Neural progenitor cell (in vitro differentiated cells): ENCODE measurements around the gene GSTM4.
"Not testable (repeated sequence)": the region's sequence is repeated elsewhere in the genome, so short reads cannot be mapped to it uniquely, and the experiment has no call there.

Experiments
- EZH2phosphoT487 ChIP-seq: fragments of 200-600 bp; sonication (generic); IDR thresholded peaks from 2 replicates; pipeline ENCODE4 v1.6.1; 2017; ENCODE audit warnings: antibody characterized with exemption
- TF ChIP-seq, protein P1 (sequence below): fragments of 200-600 bp; sonication (generic); IDR thresholded peaks from 2 replicates; pipeline ENCODE4 v1.5.1; 2017; ENCODE audit warnings: antibody characterized with exemption, mild to moderate bottlenecking

GRCh38 chr1:109676683-109677381 lies 20.9 kb downstream of the GSTM4 start:
- TF ChIP-seq, protein P1, sequence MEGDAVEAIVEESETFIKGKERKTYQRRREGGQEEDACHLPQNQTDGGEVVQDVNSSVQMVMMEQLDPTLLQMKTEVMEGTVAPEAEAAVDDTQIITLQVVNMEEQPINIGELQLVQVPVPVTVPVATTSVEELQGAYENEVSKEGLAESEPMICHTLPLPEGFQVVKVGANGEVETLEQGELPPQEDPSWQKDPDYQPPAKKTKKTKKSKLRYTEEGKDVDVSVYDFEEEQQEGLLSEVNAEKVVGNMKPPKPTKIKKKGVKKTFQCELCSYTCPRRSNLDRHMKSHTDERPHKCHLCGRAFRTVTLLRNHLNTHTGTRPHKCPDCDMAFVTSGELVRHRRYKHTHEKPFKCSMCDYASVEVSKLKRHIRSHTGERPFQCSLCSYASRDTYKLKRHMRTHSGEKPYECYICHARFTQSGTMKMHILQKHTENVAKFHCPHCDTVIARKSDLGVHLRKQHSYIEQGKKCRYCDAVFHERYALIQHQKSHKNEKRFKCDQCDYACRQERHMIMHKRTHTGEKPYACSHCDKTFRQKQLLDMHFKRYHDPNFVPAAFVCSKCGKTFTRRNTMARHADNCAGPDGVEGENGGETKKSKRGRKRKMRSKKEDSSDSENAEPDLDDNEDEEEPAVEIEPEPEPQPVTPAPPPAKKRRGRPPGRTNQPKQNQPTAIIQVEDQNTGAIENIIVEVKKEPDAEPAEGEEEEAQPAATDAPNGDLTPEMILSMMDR, result not testable (repeated sequence)
- not testable (repeated sequence) for TF ChIP-seq EZH2phosphoT487
